Liver (tissue), 9 donors: ENCODE results near the gene ITIH1. TPM values are rescaled to one million over a fixed set of nuclear protein-coding genes. Genes with fewer than 3 reads are reported as not detected.
A peak's percentile ranks its signal among the peaks of the same experiment; 100 is the strongest.

Source experiments
- DNase-seq: peaks from one replicate; pipeline ENCODE4 v3.0.0-alpha.2; 2017; ENCODE audit warnings: low spot score
- H3K27ac ChIP-seq, 2 donors: one replicate each; pipeline ENCODE4 v1.7.0; 2013; ENCODE audit warnings: inconsistent platforms in 2 of 2, low read length in 2 of 2, control low read depth in 1 of 2, low read depth in 1 of 2, mild to moderate bottlenecking in 1 of 2
- H3K27me3 ChIP-seq, 4 donors: one replicate each; pipeline versions ENCODE4 v1.6.1 to v1.7.0; 2013; ENCODE audit warnings: low read length in 3 of 4, inconsistent platforms in 1 of 4, mild to moderate bottlenecking in 1 of 4, moderate library complexity in 1 of 4; ENCODE audit not compliant: control insufficient read depth in 4 of 4, insufficient read depth in 4 of 4
- H3K36me3 ChIP-seq, 4 donors: one replicate each; pipeline versions ENCODE4 v1.6.1 to v1.7.0; 2013; ENCODE audit warnings: low read length in 3 of 4, mild to moderate bottlenecking in 3 of 4, low read depth in 1 of 4, moderate library complexity in 1 of 4; ENCODE audit not compliant: control insufficient read depth in 4 of 4, insufficient read depth in 3 of 4
- H3K4me1 ChIP-seq, 4 donors: one replicate each; pipeline versions ENCODE4 v1.6.1 to v1.7.0; 2013; ENCODE audit warnings: low read length in 3 of 4, mild to moderate bottlenecking in 3 of 4, moderate library complexity in 1 of 4; ENCODE audit not compliant: control insufficient read depth in 4 of 4, insufficient read depth in 4 of 4
- H3K4me3 ChIP-seq, 3 donors: one replicate each; pipeline versions ENCODE4 v1.6.1 to v1.7.0; 2013; ENCODE audit warnings: low read length in 3 of 3, control low read depth in 1 of 3, low read depth in 1 of 3, mild to moderate bottlenecking in 1 of 3
- H3K9ac ChIP-seq, 2 donors: one replicate each; pipeline ENCODE4 v1.7.0; 2013; ENCODE audit warnings: low read length in 2 of 2, mild to moderate bottlenecking in 2 of 2, moderate library complexity in 2 of 2, control low read depth in 1 of 2, low read depth in 1 of 2
- H3K9me3 ChIP-seq, 4 donors: one replicate each; pipeline versions ENCODE4 v1.6.1 to v1.7.0; 2013; ENCODE audit warnings: low read length in 3 of 4; ENCODE audit not compliant: control insufficient read depth in 4 of 4
- ATF3 ChIP-seq: IDR thresholded peaks from 2 replicates; pipeline ENCODE4 v1.6.1; 2016; ENCODE audit warnings: antibody characterized with exemption
- CTCF ChIP-seq: fragments of 150-350 bp; IDR thresholded peaks from 2 replicates; pipeline ENCODE4 v1.5.1; 2017; ENCODE audit warnings: improper control_type of control experiment, low read depth, low read length; ENCODE audit not compliant: missing input control
- EGR1 ChIP-seq, 2 donors: IDR thresholded peaks; 2 replicates each; pipeline ENCODE4 v1.6.1; 2016 to 2018; ENCODE audit warnings: antibody characterized with exemption in 2 of 2, low read depth in 2 of 2
- FOXA1 ChIP-seq: IDR thresholded peaks from 2 replicates; pipeline ENCODE4 v1.6.1; 2016; ENCODE audit warnings: antibody characterized with exemption
- FOXA2 ChIP-seq: IDR thresholded peaks from 2 replicates; pipeline ENCODE4 v1.6.1; 2016; ENCODE audit warnings: antibody characterized with exemption
- GABPA ChIP-seq, 2 donors: IDR thresholded peaks in 1 of 2; conservative IDR thresholded peaks in 1 of 2; 2 replicates each; pipeline ENCODE4 v1.6.1; 2016; ENCODE audit warnings: antibody characterized with exemption in 2 of 2, mild to moderate bottlenecking in 1 of 2, moderate library complexity in 1 of 2
- HNF4A ChIP-seq, 2 donors: conservative IDR thresholded peaks; 2 replicates each; pipeline ENCODE4 v1.6.1; 2016; ENCODE audit warnings: antibody characterized with exemption in 2 of 2, mild to moderate bottlenecking in 2 of 2
- HNF4G ChIP-seq: IDR thresholded peaks from 2 replicates; pipeline ENCODE4 v1.6.1; 2016; ENCODE audit warnings: antibody characterized with exemption
- JUND ChIP-seq, 2 donors: IDR thresholded peaks; 2 replicates each; pipeline ENCODE4 v1.6.1; 2016; ENCODE audit warnings: antibody characterized with exemption in 2 of 2
- MAX ChIP-seq: IDR thresholded peaks from 2 replicates; pipeline ENCODE4 v1.6.1; 2016; ENCODE audit warnings: antibody characterized with exemption
- NR2F2 ChIP-seq: IDR thresholded peaks from 2 replicates; pipeline ENCODE4 v1.6.1; 2016; ENCODE audit warnings: antibody characterized with exemption
- RAD21 ChIP-seq, 2 donors: IDR thresholded peaks; 2 replicates each; pipeline ENCODE4 v1.6.1; 2016; ENCODE audit warnings: antibody characterized with exemption in 2 of 2, mild to moderate bottlenecking in 2 of 2
- REST ChIP-seq: IDR thresholded peaks from 2 replicates; pipeline ENCODE4 v1.6.1; 2016; ENCODE audit warnings: antibody characterized with exemption, mild to moderate bottlenecking
- RXRA ChIP-seq, 2 donors: IDR thresholded peaks; 2 replicates each; pipeline ENCODE4 v1.6.1; 2017 to 2018; ENCODE audit warnings: antibody characterized with exemption in 2 of 2, mild to moderate bottlenecking in 1 of 2
- SP1 ChIP-seq: IDR thresholded peaks from 2 replicates; pipeline ENCODE4 v1.6.1; 2018; ENCODE audit warnings: antibody characterized with exemption, mild to moderate bottlenecking
- TAF1 ChIP-seq: conservative IDR thresholded peaks from 2 replicates; pipeline ENCODE4 v1.6.1; 2016; ENCODE audit warnings: antibody characterized with exemption, mild to moderate bottlenecking
- YY1 ChIP-seq: IDR thresholded peaks from 2 replicates; pipeline ENCODE4 v1.6.1; 2016; ENCODE audit warnings: antibody characterized with exemption, mild to moderate bottlenecking
- ZBTB33 ChIP-seq: IDR thresholded peaks from 2 replicates; pipeline ENCODE4 v1.6.1; 2016; ENCODE audit warnings: antibody characterized with exemption
- WGBS: extraction: QIAGEN DNeasy Blood & Tissue Kit; methylation state at CpG from one replicate; pipeline ENCODE4 v1.1.7; 2013; 5-methylcytosine and 5-hydroxymethylcytosine counted together
- polyA plus RNA-seq, 2 donors: library from polyadenylated mRNA; stranded (reverse) in 1 of 2; unstranded in 1 of 2; fragments of 200-250 nt in 1 of 2; fragments of >200 nt in 1 of 2; fragmentation: Nextera tagmentation in 1 of 2; extraction: Ambion mirVana in 1 of 2; gene quantifications; one replicate each; pipeline versions ENCODE4 v1.2.1 to v1.2.3, GENCODE V29; 2013 to 2015
- total RNA-seq, 2 donors: library from RNA; depleted of rRNA; stranded (reverse); fragments of >200 nt; gene quantifications; one replicate each; pipeline ENCODE4 v1.2.3, GENCODE V29; 2014
- donor health status: healthy.
- donor health status: healthy.
- donor health status: healthy.
- donor health status: healthy.
- donor health status: healthy.

The ITIH1 gene
- total and polyA plus RNA-seq, 4 donors, result 1,022 to 1,400 (median 1,242) TPM

GRCh38 chr3:52831500-52832301, 54.3 kb downstream of the ITIH1 start:
- H3K27ac ChIP-seq, result peak overlapping the region; percentile 96 to 99
- WGBS, result 29% methylated on average over 21 of the region's 21 CpGs
- TF ChIP-seq YY1 (no peak), JUND (IDR thresholded peaks at IDR 0.05) (peak; percentile 97), REST (no peak), NR2F2 (peak; percentile 7), RXRA (IDR thresholded peaks at IDR 0.05) (peak in 1 of 2 donors; percentile 42), RAD21 (IDR thresholded peaks at IDR 0.05) (peak in 1 of 2 donors; percentile 15), MAX (no peak), HNF4A (conservative IDR thresholded peaks at IDR 0.05) (no peak), GABPA (IDR thresholded peaks at IDR 0.05 in 1 of 2, conservative IDR thresholded peaks at IDR 0.05 in 1 of 2) (no peak), TAF1 (no peak), CTCF (no peak), EGR1 (IDR thresholded peaks at IDR 0.05; ENCODE audit: low read depth in 2 of 2) (no peak), ATF3 (peak; percentile 88), FOXA1 (no peak), SP1 (no peak), HNF4G (no peak), FOXA2 (no peak), ZBTB33 (no peak)

More at GRCh38 chr3:52831500-52832301, 54.3 kb downstream of the ITIH1 start:
- DNase-seq, result no peak
- Histone ChIP-seq H3K36me3 (peaks cover 2 to 19% (median 4%) of the 10 kb centered on the region in 4 donors), H3K9me3 (no peaks in the 10 kb centered on the region), H3K9ac (peak overlapping the region; percentile 73 to 85), H3K4me1 (peaks cover 11 to 60% (median 40%) of the 10 kb centered on the region in 4 donors), H3K4me3 (peak overlapping the region; percentile 41 to 67 (median 43)), H3K27me3 (no peaks in the 10 kb centered on the region)
